Measurements from ENCODE around the gene MSH3.
"Not testable (repeated sequence)": the region's sequence is repeated elsewhere in the genome, so short reads cannot be mapped to it uniquely, and the experiment has no call there.

Gene MSH3

DNA sequence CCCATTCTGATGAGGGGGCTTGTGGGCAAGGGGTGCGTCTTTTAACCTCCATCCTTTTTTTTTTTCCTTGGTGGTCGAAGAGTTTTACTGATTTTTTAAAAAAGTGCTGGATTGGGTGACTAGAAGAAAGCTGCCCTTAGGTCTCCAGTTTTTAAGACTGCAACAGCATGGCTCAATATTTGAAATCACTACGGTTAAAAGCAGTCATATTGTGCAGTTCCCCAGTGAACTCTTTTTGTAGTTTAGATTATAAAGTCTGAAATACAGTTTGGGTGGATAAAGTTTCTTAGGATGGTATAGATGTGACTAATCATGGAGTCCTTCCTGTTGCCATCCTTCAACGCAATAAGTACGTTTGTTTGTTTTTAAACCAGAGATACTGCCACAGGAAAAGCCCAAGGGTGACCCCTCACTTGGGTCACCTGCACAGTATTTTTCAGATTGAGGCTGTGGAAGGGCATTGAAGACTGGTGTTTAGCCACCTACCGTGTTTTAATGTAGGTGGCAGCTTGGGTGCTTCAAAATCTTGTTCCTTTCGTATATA lies 851 bp downstream of the MSH3 start:
- peak overlapping the region; percentile 36 for H3K4me3 ChIP-seq (ENCODE audit: insufficient read length, low read depth)
- no peak for DNase-seq (ENCODE audit: low read depth, low spot score)
- H3K9ac ChIP-seq (ENCODE audit: insufficient read length, low read depth) = peak overlapping the region; percentile 76
- H3K4me1 ChIP-seq (ENCODE audit: insufficient read depth, insufficient read length) = no peaks in the 10 kb centered on the region
- TF ChIP-seq ZNF274 (IDR thresholded peaks at IDR 0.05; ENCODE audit: low read depth, low read length) (no peak), SUZ12 (IDR thresholded peaks at IDR 0.05; ENCODE audit: extremely low read depth, insufficient read depth, insufficient read length) (no peak), YY1 (IDR thresholded peaks at IDR 0.05; ENCODE audit: insufficient read depth, insufficient read length) (no peak)
- H3K27me3 ChIP-seq (ENCODE audit: insufficient read depth, insufficient read length) = no peaks in the 10 kb centered on the region
- H3K36me3 ChIP-seq (ENCODE audit: insufficient read depth, insufficient read length, low read length) = peaks cover 39% of the 10 kb centered on the region
- H3K9me3 ChIP-seq (ENCODE audit: insufficient read depth, low read length) = no peaks in the 10 kb centered on the region

- peaks cover 39% of the 10 kb centered on the region for H3K36me3 ChIP-seq (ENCODE audit: insufficient read depth, insufficient read length, low read length)
- H3K27me3 ChIP-seq (ENCODE audit: insufficient read depth, insufficient read length) = no peaks in the 10 kb centered on the region
- no peak overlapping the region for H3K9ac ChIP-seq (ENCODE audit: insufficient read length, low read depth)
- DNase-seq (ENCODE audit: low read depth, low spot score) = no peak
- no peak for TF ChIP-seq ZNF274 (IDR thresholded peaks at IDR 0.05; ENCODE audit: low read depth, low read length)
- TF ChIP-seq SUZ12 (IDR thresholded peaks at IDR 0.05; ENCODE audit: extremely low read depth, insufficient read depth, insufficient read length) = no peak
- TF ChIP-seq YY1 (IDR thresholded peaks at IDR 0.05; ENCODE audit: insufficient read depth, insufficient read length) = no peak
- H3K9me3 ChIP-seq (ENCODE audit: insufficient read depth, low read length) = no peaks in the 10 kb centered on the region
- no peaks in the 10 kb centered on the region for H3K4me1 ChIP-seq (ENCODE audit: insufficient read depth, insufficient read length)
- H3K4me3 ChIP-seq (ENCODE audit: insufficient read length, low read depth) = no peak overlapping the region
Observed at GRCh38 chr5:80656425-80656824, 2.0 kb downstream of the MSH3 start.

DNA sequence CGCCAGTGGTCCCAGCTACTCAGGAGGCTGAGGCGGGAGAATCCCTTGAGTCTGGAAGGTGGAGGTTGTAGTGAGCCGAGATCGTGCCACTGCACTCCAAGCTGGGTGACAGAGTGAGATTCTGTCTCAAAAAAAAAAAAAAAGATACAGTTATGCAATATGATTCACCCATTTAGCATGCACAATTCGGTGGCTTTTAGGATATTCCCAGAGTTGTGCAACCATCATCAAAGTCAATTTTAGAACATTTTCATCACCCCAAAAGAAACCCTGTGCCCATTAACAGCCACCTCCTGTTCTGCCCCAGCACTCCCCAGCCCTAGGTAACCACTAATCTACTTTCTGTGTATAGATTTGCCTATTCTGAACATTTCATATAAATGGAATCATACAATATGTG lies 4.7 kb downstream of the MSH3 start:
- no peak for DNase-seq (ENCODE audit: low read depth, low spot score)
- Histone ChIP-seq H3K9ac (ENCODE audit: insufficient read length, low read depth) (no peak overlapping the region), H3K36me3 (ENCODE audit: insufficient read depth, insufficient read length, low read length) (peaks cover 35% of the 10 kb centered on the region), H3K4me1 (ENCODE audit: insufficient read depth, insufficient read length) (no peaks in the 10 kb centered on the region), H3K4me3 (ENCODE audit: insufficient read length, low read depth) (no peak overlapping the region), H3K9me3 (ENCODE audit: insufficient read depth, low read length) (no peaks in the 10 kb centered on the region), H3K27me3 (ENCODE audit: insufficient read depth, insufficient read length) (no peaks in the 10 kb centered on the region)
- TF ChIP-seq ZNF274 (IDR thresholded peaks at IDR 0.05; ENCODE audit: low read depth, low read length) (no peak), YY1 (IDR thresholded peaks at IDR 0.05; ENCODE audit: insufficient read depth, insufficient read length) (no peak), SUZ12 (IDR thresholded peaks at IDR 0.05; ENCODE audit: extremely low read depth, insufficient read depth, insufficient read length) (no peak)

- not testable (repeated sequence) for H3K4me1 ChIP-seq (ENCODE audit: insufficient read depth, insufficient read length); H3K27me3 ChIP-seq (ENCODE audit: insufficient read depth, insufficient read length); H3K4me3 ChIP-seq (ENCODE audit: insufficient read length, low read depth); H3K9ac ChIP-seq (ENCODE audit: insufficient read length, low read depth); DNase-seq (ENCODE audit: low read depth, low spot score); H3K9me3 ChIP-seq (ENCODE audit: insufficient read depth, low read length)
- peaks cover 45% of the 10 kb centered on the region for H3K36me3 ChIP-seq (ENCODE audit: insufficient read depth, insufficient read length, low read length)
Observed at GRCh38 chr5:80660661-80661060, 6.2 kb downstream of the MSH3 start.

- no peak overlapping the region for H3K9ac ChIP-seq (ENCODE audit: insufficient read length, low read depth)
- H3K4me3 ChIP-seq (ENCODE audit: insufficient read length, low read depth) = no peak overlapping the region
- DNase-seq (ENCODE audit: low read depth, low spot score) = no peak
- TF ChIP-seq SUZ12 (IDR thresholded peaks at IDR 0.05; ENCODE audit: extremely low read depth, insufficient read depth, insufficient read length) = no peak
- TF ChIP-seq ZNF274 (IDR thresholded peaks at IDR 0.05; ENCODE audit: low read depth, low read length) = no peak
- TF ChIP-seq YY1 (IDR thresholded peaks at IDR 0.05; ENCODE audit: insufficient read depth, insufficient read length) = no peak
- no peaks in the 10 kb centered on the region for H3K4me1 ChIP-seq (ENCODE audit: insufficient read depth, insufficient read length)
- no peaks in the 10 kb centered on the region for H3K9me3 ChIP-seq (ENCODE audit: insufficient read depth, low read length)
- peaks cover 47% of the 10 kb centered on the region for H3K36me3 ChIP-seq (ENCODE audit: insufficient read depth, insufficient read length, low read length)
- no peaks in the 10 kb centered on the region for H3K27me3 ChIP-seq (ENCODE audit: insufficient read depth, insufficient read length)
Observed at GRCh38 chr5:80662108-80662507, 7.7 kb downstream of the MSH3 start.

DNA sequence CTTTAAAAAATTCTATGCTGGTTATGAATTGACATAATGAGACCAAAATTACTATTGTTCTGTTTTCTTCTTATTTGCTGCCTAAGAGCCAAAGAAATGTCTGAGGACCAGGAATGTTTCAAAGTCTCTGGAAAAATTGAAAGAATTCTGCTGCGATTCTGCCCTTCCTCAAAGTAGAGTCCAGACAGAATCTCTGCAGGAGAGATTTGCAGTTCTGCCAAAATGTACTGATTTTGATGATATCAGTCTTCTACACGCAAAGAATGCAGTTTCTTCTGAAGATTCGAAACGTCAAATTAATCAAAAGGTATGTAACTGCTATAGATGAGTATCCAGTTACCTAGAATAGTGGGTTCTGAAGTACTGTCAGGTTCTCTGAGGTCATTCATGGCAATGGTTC lies 10.6 kb downstream of the MSH3 start:
- Histone ChIP-seq H3K9ac (ENCODE audit: insufficient read length, low read depth) (no peak overlapping the region), H3K36me3 (ENCODE audit: insufficient read depth, insufficient read length, low read length) (peaks cover 36% of the 10 kb centered on the region)
- TF ChIP-seq YY1 (IDR thresholded peaks at IDR 0.05; ENCODE audit: insufficient read depth, insufficient read length) (no peak), ZNF274 (IDR thresholded peaks at IDR 0.05; ENCODE audit: low read depth, low read length) (no peak), SUZ12 (IDR thresholded peaks at IDR 0.05; ENCODE audit: extremely low read depth, insufficient read depth, insufficient read length) (no peak)

GRCh38 chr5:80667384-80667783 lies 12.9 kb downstream of the MSH3 start:
- no peaks in the 10 kb centered on the region for H3K9me3 ChIP-seq (ENCODE audit: insufficient read depth, low read length)
- peaks cover 35% of the 10 kb centered on the region for H3K36me3 ChIP-seq (ENCODE audit: insufficient read depth, insufficient read length, low read length)
- no peaks in the 10 kb centered on the region for H3K27me3 ChIP-seq (ENCODE audit: insufficient read depth, insufficient read length)
- TF ChIP-seq SUZ12 (IDR thresholded peaks at IDR 0.05; ENCODE audit: extremely low read depth, insufficient read depth, insufficient read length) (no peak), YY1 (IDR thresholded peaks at IDR 0.05; ENCODE audit: insufficient read depth, insufficient read length) (no peak), ZNF274 (IDR thresholded peaks at IDR 0.05; ENCODE audit: low read depth, low read length) (no peak)
- no peak overlapping the region for H3K9ac ChIP-seq (ENCODE audit: insufficient read length, low read depth)
- DNase-seq (ENCODE audit: low read depth, low spot score) = no peak
- H3K4me1 ChIP-seq (ENCODE audit: insufficient read depth, insufficient read length) = no peaks in the 10 kb centered on the region
- H3K4me3 ChIP-seq (ENCODE audit: insufficient read length, low read depth) = no peak overlapping the region

More for the DNA sequence above, 10.6 kb downstream of the MSH3 start:
- Histone ChIP-seq H3K4me3 (ENCODE audit: insufficient read length, low read depth) (no peak overlapping the region), H3K27me3 (ENCODE audit: insufficient read depth, insufficient read length) (no peaks in the 10 kb centered on the region), H3K4me1 (ENCODE audit: insufficient read depth, insufficient read length) (no peaks in the 10 kb centered on the region), H3K9me3 (ENCODE audit: insufficient read depth, low read length) (no peaks in the 10 kb centered on the region)
- no peak for DNase-seq (ENCODE audit: low read depth, low spot score)
